GM18907 (cell line): ENCODE results near the gene RXRG.

Experiments
- ATAC-seq: cut with Tn5 transposase; IDR thresholded peaks from one replicate; pipeline ENCODE4 v1.9.1; 2021; ENCODE audit warnings: mild to moderate bottlenecking, moderate library complexity; ENCODE audit not compliant: unreplicated experiment

RXRG gene

GRCh38 chr1:165376041-165376810, 68.7 kb downstream of the RXRG start:
- peak; percentile 58 for ATAC-seq

GRCh38 chr1:165375623-165376022, 69.3 kb downstream of the RXRG start:
- no peak for ATAC-seq

DNA sequence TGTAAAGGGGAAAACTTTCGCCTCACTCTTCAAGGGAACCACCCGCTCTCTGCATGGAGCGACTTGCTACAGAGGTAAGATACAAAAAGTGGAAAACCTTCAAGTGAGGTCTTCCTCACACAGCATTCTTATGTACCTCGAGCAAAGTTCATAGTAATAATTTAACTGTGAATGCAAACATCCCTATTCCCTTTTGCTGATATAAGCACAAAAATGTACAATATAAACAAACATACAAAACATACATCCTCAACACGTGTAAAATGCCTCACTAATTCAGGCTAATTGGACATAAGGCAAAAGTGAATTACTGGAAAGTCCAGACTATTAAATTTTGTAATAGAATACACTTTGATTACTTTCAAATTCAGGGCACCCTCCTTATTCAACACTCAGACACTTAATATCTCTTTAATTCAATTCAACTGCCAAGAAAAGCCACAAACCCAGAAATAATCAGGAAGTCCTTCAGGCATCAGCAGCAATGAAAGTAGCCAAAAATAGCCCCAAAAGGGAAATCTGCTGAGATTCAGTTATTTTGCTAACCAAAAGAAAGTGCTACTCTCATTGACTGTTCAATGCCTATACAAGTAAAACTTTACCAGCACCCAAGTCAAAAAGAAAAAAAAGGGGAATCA, 73.2 kb downstream of the RXRG start:
- no peak for ATAC-seq

GRCh38 chr1:165369255-165369848, 75.6 kb downstream of the RXRG start:
- ATAC-seq = peak; percentile 82

GRCh38 chr1:165367375-165367993, 77.4 kb downstream of the RXRG start:
- peak; percentile 73 for ATAC-seq

GRCh38 chr1:165365341-165365740, 79.6 kb downstream of the RXRG start:
- ATAC-seq = no peak

DNA sequence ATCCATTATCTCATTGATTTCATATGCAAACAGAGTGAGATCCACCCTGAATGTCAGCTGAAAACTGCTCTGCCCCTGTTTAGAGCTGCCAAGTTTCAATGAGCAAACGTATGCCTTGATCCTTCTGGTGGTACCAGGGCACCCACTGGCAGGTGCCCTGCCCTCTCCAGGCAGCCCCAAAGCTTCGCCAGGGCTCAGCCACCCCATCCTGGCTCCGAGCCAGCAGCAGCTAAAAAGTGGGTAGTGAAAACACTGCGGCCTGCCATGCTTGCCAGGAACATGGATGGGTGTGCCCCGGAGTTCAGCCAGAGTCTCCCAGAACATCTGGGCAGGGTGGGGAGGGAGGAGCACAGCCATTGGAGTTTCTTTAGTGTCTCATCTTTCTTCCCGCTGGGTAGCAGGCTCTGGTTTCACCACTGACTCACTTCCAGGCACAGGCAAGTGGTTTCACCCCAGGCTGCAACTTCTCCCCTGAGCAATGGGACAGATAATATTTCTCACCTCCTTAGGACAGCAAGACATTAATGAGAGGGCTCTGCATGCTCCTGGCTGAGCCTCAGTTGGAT, 80.3 kb downstream of the RXRG start:
- ATAC-seq = no peak

GRCh38 chr1:165356876-165357275, 88.0 kb downstream of the RXRG start:
- no peak for ATAC-seq

DNA sequence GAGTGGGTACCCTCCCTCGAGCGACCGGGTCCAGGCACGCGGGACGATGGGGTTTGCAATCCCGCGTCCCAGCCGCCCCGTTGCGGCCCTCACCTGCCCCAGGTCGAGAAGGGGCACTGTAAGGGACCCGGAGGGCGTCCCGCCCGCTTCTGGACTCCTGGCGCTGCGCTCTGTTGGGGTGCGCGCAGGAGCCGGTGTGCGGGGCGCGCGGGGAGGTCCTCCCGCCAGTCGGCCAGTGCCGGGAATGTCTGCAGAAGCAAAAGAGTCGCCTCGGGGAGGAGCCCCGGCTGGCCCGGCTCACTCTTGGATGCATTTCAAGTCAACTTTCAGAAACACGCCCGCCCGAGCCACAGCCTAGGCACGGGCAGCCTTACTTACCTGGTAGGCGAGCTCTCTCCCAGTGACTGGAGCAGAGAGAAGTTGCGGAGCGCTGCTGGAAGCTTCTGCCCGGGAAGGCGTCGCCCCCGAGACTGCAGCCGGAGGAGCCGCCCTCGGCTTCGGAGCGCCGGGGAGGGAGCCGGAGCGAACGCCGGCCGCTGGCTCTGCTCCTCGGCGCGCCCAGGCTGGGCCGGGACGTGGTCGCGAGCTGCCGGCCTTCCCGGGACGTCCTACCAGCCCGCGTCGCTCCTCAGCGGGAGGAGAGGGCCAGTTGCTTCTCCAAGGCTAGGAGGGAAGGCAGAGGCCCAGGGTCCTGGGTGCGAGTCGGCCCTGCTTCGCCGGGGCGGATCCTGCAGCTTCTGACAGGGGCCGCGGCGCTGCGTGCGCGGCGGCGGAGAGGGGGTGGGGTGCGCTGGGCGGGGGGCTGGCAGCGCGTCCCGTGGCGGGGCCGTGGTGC, 88.7 kb downstream of the RXRG start, which contains the start of gene LMX1A:
Gene LMX1A (minus strand): TSS at position 739 of the 835 bp plus-strand sequence. CDS start 1,156 bp downstream, outside the sequence.
- no peak for ATAC-seq

DNA sequence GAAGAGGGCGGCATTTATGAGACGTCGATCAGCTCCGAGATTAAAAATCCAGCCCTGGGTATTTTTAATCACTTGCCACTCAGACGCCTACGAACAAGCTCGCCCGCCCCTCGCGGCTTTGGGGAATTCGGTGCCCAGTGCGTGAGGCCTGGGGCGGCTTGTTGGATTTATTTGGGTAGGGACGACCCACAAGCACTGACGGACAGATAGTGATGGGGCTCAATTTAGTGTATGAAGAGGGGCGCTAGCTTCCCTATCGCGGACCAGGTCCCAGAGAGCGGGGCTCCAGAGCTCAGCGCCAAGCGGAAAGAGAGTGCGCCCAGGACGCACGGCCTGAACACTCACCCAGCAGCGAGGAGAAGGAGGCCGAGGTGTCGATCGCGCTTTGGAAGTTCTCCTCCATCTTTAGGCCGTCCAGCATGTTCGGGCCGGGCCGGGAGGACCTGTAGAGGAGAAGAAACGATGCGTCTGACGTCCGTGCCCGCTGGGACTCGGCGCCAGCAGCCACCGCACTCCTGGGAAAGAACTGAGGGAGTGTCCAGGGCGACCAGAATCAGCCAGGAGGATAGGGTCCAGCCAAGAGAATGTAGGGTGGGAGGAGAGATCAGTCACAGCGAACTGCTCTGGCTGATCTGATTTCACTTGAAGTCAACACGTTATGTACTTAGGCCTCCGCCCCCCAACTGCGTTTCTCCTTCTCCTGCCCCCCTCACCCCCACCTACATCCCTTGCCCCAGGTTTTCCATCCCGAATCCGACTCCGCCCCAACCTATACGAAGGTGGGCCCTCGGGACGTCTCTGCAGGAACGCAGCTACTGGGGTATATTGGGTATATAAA, 89.6 kb downstream of the RXRG start:
- no peak for ATAC-seq

GRCh38 chr1:165354739-165355138, 90.2 kb downstream of the RXRG start:
- no peak for ATAC-seq

GRCh38 chr1:165353731-165354671, 90.9 kb downstream of the RXRG start:
- ATAC-seq = no peak

GRCh38 chr1:165352442-165353293, 92.3 kb downstream of the RXRG start:
- ATAC-seq = no peak

DNA sequence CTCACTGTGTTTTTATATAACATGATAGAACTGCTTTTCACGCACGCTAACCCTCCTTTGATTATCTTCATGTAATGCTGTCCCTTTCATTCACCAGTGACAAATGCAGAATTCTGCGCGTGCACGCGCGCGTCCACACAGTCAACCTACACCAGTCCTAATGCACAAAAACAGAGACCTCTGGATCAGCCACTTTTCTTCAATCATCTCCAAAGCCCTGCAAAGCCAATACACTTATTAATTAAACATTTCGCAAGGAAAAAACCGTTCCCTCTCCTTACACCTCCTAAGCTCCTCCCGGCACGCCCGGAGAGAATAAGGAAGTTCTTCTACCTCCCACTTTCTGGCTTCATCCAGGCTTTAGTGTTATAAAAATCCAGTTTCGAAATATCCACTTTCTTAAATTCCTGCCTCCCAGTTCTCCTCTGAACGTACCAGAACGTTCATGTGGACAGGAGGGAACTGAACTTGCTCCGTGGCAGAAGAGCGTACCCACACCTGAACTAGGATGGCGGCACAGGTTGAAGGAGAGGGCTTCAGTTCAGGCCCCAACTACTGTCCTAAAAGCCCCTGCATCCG, 93.0 kb downstream of the RXRG start:
- ATAC-seq = no peak
